Posterior vena cava (tissue), 2 donors: ENCODE measurements around the gene WDFY3. TPM values are rescaled to one million over a fixed set of nuclear protein-coding genes. Genes with fewer than 3 reads are reported as not detected.
"Not testable (repeated sequence)": the region's sequence is repeated elsewhere in the genome, so short reads cannot be mapped to it uniquely, and the experiment has no call there.

ENCODE experiments used
- DNase-seq: peaks from one replicate; pipeline ENCODE4 v3.0.0-alpha.2; 2020; ENCODE audit warnings: low spot score
- intact Hi-C, 2 donors: fragments of 100-400 bp; cut with DNase I; formaldehyde crosslinking; loops; one replicate each; pipeline versions ENCODE4 v1.14.1 to v1.14.2; 2022 to 2023
- total RNA-seq, 2 donors: library from RNA; stranded (reverse); fragmentation: NEBNext Ultra II Directional; extraction: Animal tissue kit (Norgen Biotek cat#: 25700); gene quantifications; one replicate each; pipeline ENCODE4 v1.2.1, GENCODE V29; 2021
- donor health status: DM: yes; HTN: yes; CAD: no.
- donor health status: DM: yes; HTN: yes; CAD: no.

The WDFY3 gene
- total RNA-seq, 2 donors from 2014 or later = 77.2 to 105 TPM

- intact Hi-C loops = no loop called here
- no peak for DNase-seq
Observed at GRCh38 chr4:84808332-84808731, 158.2 kb downstream of the WDFY3 start.

DNA sequence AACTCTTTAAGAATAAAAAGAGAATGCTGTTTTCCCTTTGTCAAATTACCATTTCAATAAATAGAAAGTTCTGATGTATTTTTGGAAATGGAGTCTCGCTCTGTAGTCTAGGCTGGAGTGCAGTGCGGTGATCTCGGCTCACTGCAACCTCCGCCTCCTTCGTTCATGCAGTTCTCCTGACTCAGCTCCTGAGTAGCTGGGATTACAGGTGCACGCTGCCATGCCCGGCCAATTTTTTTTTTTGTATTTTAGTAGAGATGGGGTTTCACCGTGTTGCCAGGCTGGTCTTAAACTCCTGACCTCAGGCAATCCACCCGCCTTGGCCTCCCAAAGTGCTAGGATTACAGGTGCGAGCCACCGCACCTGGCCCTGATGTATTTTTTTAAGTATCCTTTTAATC, 159.9 kb downstream of the WDFY3 start:
- intact Hi-C loops, DNase-seq: not testable (repeated sequence)

- DNase-seq = no peak
- intact Hi-C loops = no loop called here
Observed at GRCh38 chr4:84804136-84804535, 162.4 kb downstream of the WDFY3 start.

DNA sequence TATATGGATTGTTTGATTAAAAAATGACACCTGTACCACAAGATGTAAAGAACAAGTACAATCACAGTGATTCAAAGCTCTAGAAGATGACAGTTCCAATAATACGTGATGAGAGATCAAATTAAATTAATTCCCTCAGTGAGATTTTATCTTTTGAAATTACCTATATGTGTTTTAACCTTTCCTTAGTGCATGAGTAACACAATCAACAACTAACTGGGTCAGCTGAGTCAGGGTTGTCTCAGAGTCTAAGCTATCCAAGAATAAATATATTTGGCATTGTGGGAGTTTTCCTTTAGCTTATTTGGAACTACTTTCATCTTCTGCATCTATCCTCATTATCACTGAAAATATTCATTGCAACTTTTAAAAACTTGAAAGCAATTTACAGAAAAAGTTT, 162.8 kb downstream of the WDFY3 start:
- no peak for DNase-seq
- intact Hi-C loops = no loop called here

DNA sequence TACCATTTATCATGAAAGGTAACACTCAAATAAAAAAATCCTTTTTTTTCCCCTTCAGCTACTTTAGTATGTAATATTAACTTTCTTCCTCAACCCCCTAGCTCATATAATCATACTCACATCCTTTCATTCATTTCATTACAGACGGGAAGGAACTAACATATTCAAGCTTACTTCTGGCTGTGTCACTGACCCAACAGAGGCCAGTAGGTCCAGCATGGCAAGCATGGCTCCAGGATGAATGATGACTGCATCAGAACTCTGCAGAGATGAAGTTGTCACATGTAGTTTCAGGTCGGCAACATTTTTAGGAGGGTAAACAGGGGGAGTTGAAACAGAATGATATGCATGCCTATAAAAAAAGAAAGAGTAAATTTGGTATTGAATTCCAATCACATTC, 163.4 kb downstream of the WDFY3 start:
- no peak for DNase-seq
- intact Hi-C loops = no loop called here

DNA sequence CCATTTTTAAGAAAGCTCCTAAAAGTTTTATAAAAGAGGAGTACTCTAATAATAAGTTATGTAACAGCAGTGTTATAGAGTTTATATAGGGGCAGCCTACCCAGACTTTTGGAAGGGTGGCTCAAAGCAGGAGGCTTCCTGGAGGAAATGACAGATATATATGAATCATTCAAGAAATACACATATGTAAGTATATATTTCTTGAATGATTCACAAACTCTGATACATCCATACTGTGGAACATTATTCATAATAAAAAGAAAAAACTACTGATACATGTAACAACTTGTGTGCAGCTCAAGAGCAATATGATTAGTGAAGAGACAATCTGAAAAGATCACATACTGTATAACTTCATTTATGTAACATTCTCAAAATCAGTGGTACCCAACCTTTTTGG, 166.2 kb downstream of the WDFY3 start:
- intact Hi-C loops = no loop called here

DNA sequence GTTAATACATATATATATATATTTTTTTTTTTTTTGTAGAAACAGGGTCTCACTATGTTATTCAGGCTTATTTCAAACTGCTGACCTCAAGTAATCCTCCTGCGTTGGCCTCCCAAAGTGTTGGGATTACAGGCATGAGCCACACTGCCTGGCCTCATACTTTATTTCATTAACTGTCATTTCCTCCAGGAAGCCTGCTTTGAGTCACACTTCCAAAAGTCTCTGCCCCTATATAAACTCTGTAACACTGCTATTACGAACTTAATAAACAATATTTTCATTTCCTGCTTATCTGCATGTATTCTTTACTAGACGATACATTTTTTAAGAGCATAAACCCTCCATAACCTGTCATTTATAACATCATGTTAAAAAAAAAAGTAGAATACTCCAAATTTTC, 167.2 kb downstream of the WDFY3 start:
- no peak for DNase-seq
- intact Hi-C loops = no loop called here

More for the DNA sequence above, 166.2 kb downstream of the WDFY3 start:
- no peak for DNase-seq

DNA sequence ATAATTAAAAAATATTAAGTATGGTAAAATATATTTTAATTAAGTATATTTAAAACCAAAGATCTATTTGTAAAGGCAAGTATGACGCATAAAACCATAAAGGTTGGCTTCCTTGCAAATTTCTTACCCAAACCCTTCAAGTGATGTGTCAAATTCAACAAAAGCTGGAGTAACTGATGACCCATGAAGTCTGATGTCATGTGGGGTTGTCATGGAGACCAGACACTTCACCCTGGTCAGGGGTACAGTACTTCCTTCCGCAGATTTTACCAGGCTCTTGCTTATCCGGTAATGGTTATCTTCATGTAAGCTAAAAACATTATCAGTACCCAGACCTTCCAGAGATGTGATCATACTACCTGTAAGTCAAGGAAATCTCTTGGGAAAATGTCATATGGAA, 170.1 kb downstream of the WDFY3 start:
- no peak for DNase-seq
- intact Hi-C loops = no loop called here

DNA sequence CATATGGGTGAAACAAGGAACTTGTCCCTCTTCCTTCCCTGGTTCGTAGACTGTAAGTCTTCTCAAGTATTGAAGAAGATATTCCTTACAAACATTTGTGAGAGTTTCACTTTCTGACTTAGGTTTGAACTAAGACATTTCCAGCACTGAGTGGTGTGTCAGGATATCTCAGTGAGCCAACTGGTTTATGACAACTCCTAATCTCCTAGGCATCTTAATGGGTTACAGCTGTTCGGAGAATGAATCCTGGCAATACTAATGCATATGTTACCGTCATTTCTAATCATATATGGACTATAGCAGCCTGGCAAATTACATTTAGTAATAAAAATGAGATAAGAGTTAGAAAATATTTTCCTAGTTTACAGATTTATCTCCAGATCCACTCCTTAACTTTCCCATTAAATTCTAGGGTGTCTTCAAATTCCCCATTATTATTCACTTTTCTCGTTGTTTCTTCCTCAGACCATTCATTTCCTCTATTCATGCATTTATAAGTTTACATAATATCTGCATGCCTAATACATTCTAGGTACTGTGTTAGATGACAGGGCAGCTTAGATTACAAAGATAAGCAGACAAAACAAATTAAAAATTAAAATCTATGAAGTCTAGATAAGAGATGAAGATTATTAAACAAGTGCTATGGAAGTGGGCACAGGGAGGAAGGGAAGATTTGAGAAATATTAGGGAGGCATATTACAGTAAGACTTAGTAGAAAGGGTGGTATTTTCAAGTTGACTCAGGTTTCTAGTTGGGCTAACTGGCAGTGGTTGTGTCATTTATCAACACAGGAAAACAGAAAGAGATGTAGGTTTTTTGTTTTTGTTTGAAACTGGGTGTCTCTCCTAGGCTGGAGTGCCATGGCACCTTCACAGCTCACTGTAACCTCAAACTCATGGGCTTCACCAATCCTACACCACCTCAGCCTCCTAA, 173.9 kb downstream of the WDFY3 start:
- intact Hi-C loops = no loop called here
- no peak for DNase-seq

GRCh38 chr4:84790769-84791565, 175.5 kb downstream of the WDFY3 start:
- intact Hi-C loops = no loop called here
- DNase-seq = no peak

GRCh38 chr4:84786478-84786877, 180.0 kb downstream of the WDFY3 start:
- intact Hi-C loops = no loop called here
- DNase-seq = no peak

DNA sequence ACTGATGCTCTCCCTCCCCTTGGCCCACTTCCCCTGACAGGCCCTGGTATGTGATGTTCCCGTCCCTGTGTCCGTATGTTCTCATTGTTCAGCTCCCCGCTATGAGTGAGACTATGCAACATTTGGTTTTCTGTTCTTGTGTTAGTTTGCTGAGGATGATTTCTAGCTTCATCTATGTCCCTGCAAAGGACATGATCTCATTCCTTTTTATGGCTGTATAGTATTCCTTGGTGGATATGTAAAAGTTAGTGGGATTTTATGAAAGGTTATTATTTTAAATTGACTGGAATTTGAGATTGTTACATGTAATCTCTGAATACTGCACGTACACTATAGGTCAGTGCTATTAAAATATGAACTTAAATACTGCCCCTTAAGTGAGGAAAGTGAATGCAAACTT, 184.0 kb downstream of the WDFY3 start:
- DNase-seq = no peak
- intact Hi-C loops = no loop called here

DNA sequence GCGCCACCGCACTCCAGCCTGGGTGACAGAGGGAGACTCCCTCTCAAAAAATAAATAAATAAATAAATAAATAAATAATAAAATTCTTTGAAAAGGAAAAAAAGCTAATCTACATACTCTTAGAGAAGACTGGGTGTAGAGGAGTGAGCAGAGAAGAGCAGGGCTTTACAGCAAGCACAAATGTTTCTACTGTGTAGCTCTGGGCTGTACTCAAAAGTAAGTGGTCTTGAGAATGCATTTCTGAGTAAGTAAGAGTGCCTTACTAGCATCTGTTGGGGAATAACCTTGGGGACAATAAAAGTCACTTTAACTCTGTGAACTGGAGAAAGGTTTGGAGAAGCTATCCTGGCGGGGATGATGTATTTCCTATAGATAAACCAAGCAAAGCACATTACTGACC, 185.8 kb downstream of the WDFY3 start:
- intact Hi-C loops = no loop called here
- DNase-seq = no peak

DNA sequence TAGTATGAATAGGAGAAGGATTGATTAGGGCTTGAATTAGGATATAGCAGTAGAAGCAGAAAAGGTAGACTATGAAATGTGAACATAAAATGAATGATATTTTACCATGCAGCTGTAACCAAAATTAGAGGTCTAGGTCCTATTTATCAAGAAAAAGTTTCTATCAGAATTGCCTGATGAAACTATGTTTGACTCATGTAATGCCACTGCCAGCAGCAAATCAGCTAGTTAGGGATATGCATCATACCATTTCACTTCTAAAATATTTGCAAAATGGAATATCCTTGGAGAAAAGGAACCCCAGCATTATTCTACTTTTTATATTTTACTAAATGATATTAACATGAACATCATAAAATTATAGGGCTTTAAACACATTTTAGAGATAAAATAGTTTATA, 188.4 kb downstream of the WDFY3 start:
- intact Hi-C loops = no loop called here

DNA sequence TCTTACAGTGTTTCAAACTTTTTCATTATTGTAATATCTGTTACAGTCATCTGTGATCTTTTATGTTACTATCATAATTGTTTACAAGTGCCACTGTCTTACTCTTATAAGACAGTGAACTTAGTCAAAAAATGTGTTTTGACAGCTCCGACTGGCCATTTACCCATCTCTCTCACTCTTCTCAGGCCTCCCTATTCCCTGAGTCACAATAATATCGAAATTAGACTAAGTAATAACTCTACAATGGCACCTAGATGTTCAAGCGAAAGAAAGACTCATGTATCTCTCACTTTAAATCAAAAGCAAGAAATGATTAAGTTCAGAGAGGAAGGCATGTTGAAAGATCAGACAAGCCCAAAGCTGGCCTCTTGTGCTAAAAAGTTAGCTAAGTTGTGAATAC, 199.3 kb downstream of the WDFY3 start:
- no peak for DNase-seq
- intact Hi-C loops = no loop called here

More for the DNA sequence above, 188.4 kb downstream of the WDFY3 start:
- no peak for DNase-seq

DNA sequence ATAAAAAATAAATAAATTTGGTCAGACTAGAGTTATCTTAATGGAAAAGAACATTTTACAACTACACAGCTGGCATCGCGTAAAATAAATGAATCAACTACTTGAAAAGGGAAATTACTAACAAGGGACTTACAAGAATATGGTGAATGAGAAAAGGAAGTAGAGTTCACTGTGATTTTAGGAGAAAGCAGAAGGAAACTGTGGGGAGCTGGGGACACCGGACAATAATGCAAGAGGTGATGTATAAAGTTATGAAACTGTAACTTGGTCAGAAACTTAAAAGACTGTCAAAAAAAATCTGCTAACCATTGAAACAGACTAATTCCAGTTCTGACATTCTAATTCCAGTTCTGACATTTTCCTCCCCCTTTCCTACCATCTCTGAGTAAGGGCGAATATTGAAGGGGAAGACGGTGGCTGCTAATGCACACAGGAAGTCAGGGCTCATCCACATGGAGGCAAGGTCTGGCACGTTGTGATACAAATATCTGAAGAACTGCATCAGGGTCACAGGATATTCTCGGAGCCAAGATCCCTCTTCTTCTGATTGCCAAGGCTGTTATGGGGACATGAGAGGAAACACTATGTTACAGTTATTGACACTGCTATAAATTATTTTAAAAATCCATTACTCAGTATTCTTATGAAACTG, 213.0 kb downstream of the WDFY3 start:
- DNase-seq = no peak
- intact Hi-C loops = loop anchor here in 1 of 2 donors (5.0 kb wide), 2 partner anchors 219 to 1426 kb away; no protein-coding TSS in a partner anchor

DNA sequence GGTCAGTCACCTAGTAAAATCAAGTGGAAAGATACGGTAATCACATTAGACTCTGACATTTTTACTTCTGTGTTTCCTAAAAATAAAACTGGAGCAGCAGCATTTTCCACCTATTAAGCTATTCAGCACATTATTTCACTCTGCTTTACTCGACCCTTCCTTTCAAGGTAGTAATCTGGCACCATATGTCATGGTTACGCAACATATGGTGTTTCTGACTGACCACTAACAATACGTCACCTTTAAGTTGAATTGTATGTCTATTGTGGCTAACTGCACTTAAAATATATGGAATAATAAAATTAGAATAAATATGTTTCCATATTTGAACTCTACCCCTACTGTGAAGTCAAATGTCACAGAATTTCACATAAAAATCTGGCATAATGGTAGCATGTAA, 214.8 kb downstream of the WDFY3 start:
- no peak for DNase-seq
- intact Hi-C loops = loop anchor here in 1 of 2 donors (5.0 kb wide), 2 partner anchors 221 to 1424 kb away; no protein-coding TSS in a partner anchor

GRCh38 chr4:84750960-84751283, 215.6 kb downstream of the WDFY3 start:
- DNase-seq = no peak
- intact Hi-C loops = loop anchor here in 1 of 2 donors (5.0 kb wide), 2 partner anchors 221 to 1424 kb away; no protein-coding TSS in a partner anchor

DNA sequence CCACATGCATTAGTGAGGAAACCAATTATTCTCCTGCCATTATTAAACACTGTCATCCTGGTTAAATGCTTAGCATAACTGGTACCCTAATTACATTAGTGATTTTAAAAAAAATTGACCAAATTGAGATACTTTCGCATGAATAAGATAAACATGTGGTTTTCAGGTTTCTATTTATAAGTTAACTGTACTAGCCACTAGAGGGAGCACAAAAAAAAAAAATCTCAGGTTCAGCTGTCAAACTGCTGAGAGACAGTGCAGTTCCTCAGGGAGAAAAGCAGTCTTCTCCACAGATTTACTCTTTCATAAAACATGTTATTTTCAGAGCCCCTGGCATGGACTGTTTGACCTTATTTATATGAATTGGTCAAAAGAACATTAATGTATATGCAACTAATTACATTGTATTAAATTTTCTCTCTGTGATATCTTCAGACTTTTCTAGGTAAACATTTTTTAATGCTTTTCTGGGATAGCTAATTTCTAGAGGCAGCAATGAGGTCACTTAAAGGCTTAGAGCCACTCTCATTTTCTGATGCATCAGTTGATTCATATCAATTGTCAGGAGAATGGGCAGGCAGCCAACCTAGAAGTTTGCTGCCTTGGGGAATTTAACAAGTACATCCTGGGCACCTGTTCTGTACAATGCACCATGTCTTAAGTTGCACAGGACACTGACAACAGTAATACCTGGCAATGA, 216.1 kb downstream of the WDFY3 start:
- DNase-seq = no peak
- intact Hi-C loops = loop anchor here in 1 of 2 donors (5.0 kb wide), 2 partner anchors 222 to 1423 kb away; no protein-coding TSS in a partner anchor
